Karpas-422 (cell line): ENCODE measurements around the gene DLST. TPM values are rescaled to one million over a fixed set of nuclear protein-coding genes. Genes with fewer than 3 reads are reported as not detected.

Experiments used
- DNase-seq: peaks from one replicate; pipeline ENCODE4 v3.0.0-alpha.2; 2015
- H2AFZ ChIP-seq: fragments of 200-600 bp; sonication (generic); 2 replicates; pipeline ENCODE4 v1.6.1; 2014; ENCODE audit warnings: antibody characterized with exemption, low read length, mixed read lengths
- H3K27ac ChIP-seq: fragments of 200-600 bp; sonication (generic); 2 replicates; pipeline ENCODE4 v1.5.1; 2014; ENCODE audit warnings: mild to moderate bottlenecking, low read length, moderate library complexity
- H3K27me3 ChIP-seq: fragments of 200-600 bp; sonication (generic); 2 replicates; pipeline ENCODE4 v1.6.1; 2014; ENCODE audit warnings: low read length, mixed read lengths
- H3K36me3 ChIP-seq: fragments of 200-600 bp; sonication (generic); 2 replicates; pipeline ENCODE4 v1.6.1; 2014; ENCODE audit warnings: low read length, mixed read lengths; ENCODE audit not compliant: insufficient read depth
- H3K4me1 ChIP-seq: fragments of 200-600 bp; sonication (generic); 2 replicates; pipeline ENCODE4 v1.6.1; 2014; ENCODE audit warnings: mild to moderate bottlenecking, low read length, mixed read lengths
- H3K4me2 ChIP-seq: fragments of 200-600 bp; sonication (generic); 2 replicates; pipeline ENCODE4 v1.6.1; 2014; ENCODE audit warnings: low read length, low read depth, mild to moderate bottlenecking; ENCODE audit not compliant: poor library complexity, severe bottlenecking
- H3K4me3 ChIP-seq: fragments of 200-600 bp; sonication (generic); 2 replicates; pipeline ENCODE4 v1.5.1; 2014; ENCODE audit warnings: mild to moderate bottlenecking, antibody characterized with exemption, low read length, mixed read lengths
- H3K79me2 ChIP-seq: fragments of 200-600 bp; sonication (generic); 2 replicates; pipeline ENCODE4 v1.6.1; 2014; ENCODE audit warnings: mild to moderate bottlenecking, low read length, mixed read lengths
- H3K9ac ChIP-seq: fragments of 200-600 bp; sonication (generic); 2 replicates; pipeline ENCODE4 v1.6.0; 2014; ENCODE audit warnings: low read length
- H3K9me2 ChIP-seq: fragments of 200-600 bp; sonication (generic), shearing (Covaris generic); replicated peaks from 2 replicates; pipeline ENCODE4 v1.6.0; 2014; ENCODE audit warnings: mild to moderate bottlenecking, low read length, moderate library complexity; ENCODE audit not compliant: insufficient read depth
- H3K9me3 ChIP-seq: fragments of 300-700, 200-600 bp; sonication (generic); 2 replicates; pipeline ENCODE4 v1.6.1; 2014; ENCODE audit warnings: low read length, mixed read lengths
- H4K20me1 ChIP-seq: fragments of 200-600 bp; sonication (generic); 2 replicates; pipeline ENCODE4 v1.6.1; 2014; ENCODE audit warnings: mild to moderate bottlenecking, antibody characterized with exemption, low read length, low read depth; ENCODE audit not compliant: insufficient read depth
- total RNA-seq: library from RNA; depleted of rRNA; stranded (reverse); fragments of >200 nt; shearing (Covaris generic); gene quantifications from 2 replicates; pipeline ENCODE4 v1.2.3, GENCODE V29; 2014; ENCODE audit warnings: low replicate concordance

Gene DLST
- total RNA-seq, 1 experiment from 2014 or later: 105 TPM

GRCh38 chr14:74945261-74945851 lies 63.6 kb downstream of the DLST start:
- H3K36me3 ChIP-seq: no peaks in the 10 kb centered on the region
- peak overlapping the region; percentile 75 for H3K27ac ChIP-seq
- peak overlapping the region; percentile 72 for H3K9ac ChIP-seq
- peak overlapping the region; percentile 70 for H3K4me2 ChIP-seq
- peak; percentile 86 for DNase-seq
- no peaks in the 10 kb centered on the region for H3K27me3 ChIP-seq
- no peaks in the 10 kb centered on the region for H3K79me2 ChIP-seq
- H2AFZ ChIP-seq: peak overlapping the region; percentile 52
- peaks cover 64% of the 10 kb centered on the region for H3K4me1 ChIP-seq
- H3K4me3 ChIP-seq: peak overlapping the region; percentile 63
- H3K9me3 ChIP-seq: no peaks in the 10 kb centered on the region
- no peaks in the 10 kb centered on the region for H3K9me2 ChIP-seq
- H4K20me1 ChIP-seq: no peaks in the 10 kb centered on the region

DNA sequence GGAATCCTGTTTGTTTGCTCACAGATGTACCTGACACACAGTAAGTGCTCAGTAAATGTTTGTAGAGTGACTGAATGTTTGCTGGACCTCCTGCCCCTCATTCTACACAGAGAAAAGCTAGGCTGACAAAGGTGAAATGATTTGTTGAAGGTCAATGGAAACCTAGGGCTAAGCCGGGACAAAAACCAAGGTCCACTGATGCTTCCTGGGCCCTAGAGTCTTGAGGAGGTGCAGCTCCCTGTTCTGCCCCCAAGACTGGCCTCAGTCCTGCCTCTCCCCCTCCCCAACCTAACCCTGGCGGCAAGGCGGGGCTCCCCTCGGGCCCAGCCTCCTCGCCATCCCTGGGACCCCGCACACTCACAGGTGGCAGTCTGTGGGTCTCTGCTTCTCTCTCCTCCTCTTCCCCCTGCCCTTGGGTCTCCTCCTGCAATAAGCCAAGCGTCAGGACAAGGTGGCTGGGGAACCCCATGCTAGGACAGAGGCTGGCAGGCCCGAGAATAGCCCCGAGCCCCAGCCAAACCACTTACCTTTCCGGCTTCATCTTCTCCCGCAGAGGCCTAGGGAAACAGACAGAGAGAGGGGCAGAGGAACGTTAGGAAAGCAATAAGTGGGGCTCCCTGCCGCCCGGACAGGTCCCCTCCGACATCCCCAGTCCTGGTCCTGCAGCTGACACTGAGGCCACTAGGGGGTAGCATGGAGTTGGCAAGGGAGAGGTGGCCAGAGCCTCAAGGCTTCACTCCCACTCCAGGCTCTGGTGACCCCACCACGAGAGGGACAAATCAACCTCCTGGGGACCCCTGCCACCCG lies 64.3 kb downstream of the DLST start:
- Histone ChIP-seq H3K4me2 (peak overlapping the region; percentile 70), H2AFZ (peak overlapping the region; percentile 52)
- DNase-seq: peak; percentile 97

DNA sequence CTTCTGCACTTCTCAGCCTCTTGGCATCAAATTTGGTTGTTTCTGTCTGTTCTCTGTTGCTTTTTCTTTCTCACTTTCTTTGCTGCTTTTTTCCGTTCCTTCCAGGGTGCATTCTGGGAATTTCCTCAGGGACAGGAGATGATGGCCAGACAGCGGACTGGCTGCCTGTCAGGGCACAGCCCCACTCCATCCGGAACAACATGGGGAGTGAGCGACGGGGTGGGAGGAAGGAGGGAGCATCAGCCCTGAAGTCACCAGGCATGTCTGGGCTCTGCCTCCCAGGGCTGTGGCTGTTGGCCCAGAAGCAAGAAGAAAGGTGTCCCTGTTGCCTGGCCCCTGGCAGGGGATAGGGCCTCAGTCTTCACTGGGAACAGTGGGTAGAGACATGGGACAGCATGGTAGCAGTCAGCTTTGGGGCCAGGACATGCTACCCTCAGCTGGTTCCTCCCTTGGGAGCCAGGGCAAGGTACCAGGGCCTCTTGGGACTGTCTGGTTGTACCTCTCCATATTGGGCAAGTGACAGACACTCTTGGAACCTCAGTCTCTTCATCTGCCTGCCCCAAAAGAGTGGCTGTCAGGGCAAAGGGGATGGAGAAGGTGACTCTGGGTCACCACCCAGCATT lies 65.1 kb downstream of the DLST start:
- H2AFZ ChIP-seq: peak overlapping the region; percentile 12; the same call in 1 of the 2 replicates
- no peaks in the 10 kb centered on the region for H4K20me1 ChIP-seq
- H3K4me3 ChIP-seq: peak overlapping the region; percentile 63; the same call in 1 of the 2 replicates
- no peaks in the 10 kb centered on the region for H3K36me3 ChIP-seq
- H3K4me1 ChIP-seq: peaks cover 50% of the 10 kb centered on the region
- peak; percentile 76 for DNase-seq
- no peaks in the 10 kb centered on the region for H3K79me2 ChIP-seq
- no peaks in the 10 kb centered on the region for H3K9me3 ChIP-seq
- no peaks in the 10 kb centered on the region for H3K27me3 ChIP-seq
- H3K9me2 ChIP-seq: no peaks in the 10 kb centered on the region
- H3K27ac ChIP-seq: no peak overlapping the region
- peak overlapping the region; percentile 72 for H3K9ac ChIP-seq
- peak overlapping the region; percentile 70 for H3K4me2 ChIP-seq

More for the DNA sequence above, 64.3 kb downstream of the DLST start:
- H3K36me3 ChIP-seq: no peaks in the 10 kb centered on the region
- peak overlapping the region; percentile 63 for H3K4me3 ChIP-seq
- H3K9me2 ChIP-seq: no peaks in the 10 kb centered on the region
- H4K20me1 ChIP-seq: no peaks in the 10 kb centered on the region
- H3K27ac ChIP-seq: peak overlapping the region; percentile 75
- peak overlapping the region; percentile 72 for H3K9ac ChIP-seq
- no peaks in the 10 kb centered on the region for H3K79me2 ChIP-seq
- H3K27me3 ChIP-seq: no peaks in the 10 kb centered on the region
- peaks cover 57% of the 10 kb centered on the region for H3K4me1 ChIP-seq
- no peaks in the 10 kb centered on the region for H3K9me3 ChIP-seq

GRCh38 chr14:74947353-74948227 lies 65.9 kb downstream of the DLST start:
- Histone ChIP-seq H3K27me3 (no peaks in the 10 kb centered on the region), H3K4me1 (peaks cover 42% of the 10 kb centered on the region), H3K9ac (no peak overlapping the region), H3K9me2 (no peaks in the 10 kb centered on the region), H3K4me2 (peak overlapping the region; percentile 70), H3K4me3 (no peak overlapping the region), H2AFZ (no peak overlapping the region), H3K27ac (no peak overlapping the region), H3K9me3 (no peaks in the 10 kb centered on the region), H4K20me1 (no peaks in the 10 kb centered on the region), H3K79me2 (no peaks in the 10 kb centered on the region), H3K36me3 (no peaks in the 10 kb centered on the region)
- no peak for DNase-seq

DNA sequence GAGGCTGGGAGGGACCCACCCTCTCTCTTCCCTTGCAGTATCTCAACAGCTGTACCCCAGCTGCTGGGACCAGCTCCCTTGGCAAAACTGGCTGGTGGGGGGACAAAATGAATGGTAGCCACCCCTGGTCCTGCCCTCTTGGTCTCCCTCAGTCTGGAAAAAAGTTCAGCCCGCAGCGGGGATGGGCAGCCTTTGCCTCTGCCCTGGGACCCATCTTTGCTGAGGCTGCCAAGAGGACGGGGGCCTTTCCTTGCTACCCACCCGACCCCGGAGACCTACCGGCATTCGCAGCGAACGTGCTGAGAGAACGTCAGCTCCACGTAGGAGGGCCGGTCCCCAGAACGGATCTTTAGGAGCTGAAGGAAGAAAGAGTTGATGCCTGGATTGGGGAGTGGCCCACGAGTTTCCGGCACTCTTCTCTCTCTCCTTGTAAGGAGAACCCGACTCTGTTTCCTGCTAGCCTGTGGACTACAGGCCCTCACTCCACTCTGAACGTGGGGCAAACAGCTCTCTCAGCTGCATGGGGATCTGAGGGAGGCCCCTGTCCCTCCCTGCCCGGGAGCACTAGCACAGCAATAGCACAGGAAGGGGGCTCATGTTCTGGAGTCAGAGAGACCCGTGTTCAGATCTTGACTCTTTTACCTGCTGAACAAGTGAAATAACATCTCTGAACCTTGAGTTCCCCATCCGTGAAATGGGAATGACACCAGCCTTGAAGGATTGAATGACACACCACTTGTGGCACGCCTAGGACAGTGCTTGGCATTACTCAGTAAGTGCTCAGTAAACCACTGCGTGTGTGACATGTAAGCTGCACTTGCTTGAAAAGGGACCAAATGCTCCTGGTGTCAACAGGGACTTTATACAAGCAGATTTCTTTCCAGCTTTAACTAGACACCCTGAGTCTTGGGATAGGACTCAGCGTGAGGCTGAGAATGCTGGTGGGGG lies 66.8 kb downstream of the DLST start:
- no peaks in the 10 kb centered on the region for H3K9me2 ChIP-seq
- no peak overlapping the region for H3K4me2 ChIP-seq
- H3K27me3 ChIP-seq: no peaks in the 10 kb centered on the region
- H3K9me3 ChIP-seq: no peaks in the 10 kb centered on the region
- no peak overlapping the region for H2AFZ ChIP-seq
- H4K20me1 ChIP-seq: no peaks in the 10 kb centered on the region
- no peak overlapping the region for H3K27ac ChIP-seq
- H3K9ac ChIP-seq: no peak overlapping the region
- DNase-seq: no peak
- H3K79me2 ChIP-seq: no peaks in the 10 kb centered on the region
- H3K36me3 ChIP-seq: no peaks in the 10 kb centered on the region
- peaks cover 33% of the 10 kb centered on the region for H3K4me1 ChIP-seq
- no peak overlapping the region for H3K4me3 ChIP-seq

DNA sequence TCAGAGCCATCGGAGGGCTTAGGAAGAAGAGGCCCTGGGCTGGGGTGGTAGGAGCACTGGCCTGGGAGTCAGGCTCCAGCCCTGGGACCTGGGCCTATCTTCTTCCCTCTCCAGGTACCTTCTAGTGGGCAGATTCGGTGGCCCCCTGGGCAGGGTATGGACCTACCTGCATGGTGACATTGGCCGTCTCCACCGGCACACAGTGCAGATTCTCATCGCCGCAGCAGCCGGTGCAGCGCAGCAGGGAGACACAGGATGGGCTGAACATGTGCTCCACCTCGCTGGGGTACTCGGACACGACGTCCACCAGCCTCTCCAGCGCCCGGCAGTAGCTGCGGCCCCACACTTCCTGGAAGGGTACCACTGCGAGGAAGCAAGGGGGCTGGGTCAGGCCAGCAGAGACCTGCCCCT lies 67.5 kb downstream of the DLST start:
- no peaks in the 10 kb centered on the region for H3K9me2 ChIP-seq
- H3K9ac ChIP-seq: no peak overlapping the region
- H3K79me2 ChIP-seq: no peaks in the 10 kb centered on the region
- no peaks in the 10 kb centered on the region for H3K36me3 ChIP-seq
- no peak overlapping the region for H3K27ac ChIP-seq
- H3K9me3 ChIP-seq: no peaks in the 10 kb centered on the region
- no peak overlapping the region for H3K4me3 ChIP-seq
- no peak overlapping the region for H2AFZ ChIP-seq
- peaks cover 30% of the 10 kb centered on the region for H3K4me1 ChIP-seq
- no peaks in the 10 kb centered on the region for H3K27me3 ChIP-seq
- H4K20me1 ChIP-seq: no peaks in the 10 kb centered on the region
- H3K4me2 ChIP-seq: no peak overlapping the region
- no peak for DNase-seq

GRCh38 chr14:74949859-74950573 lies 68.3 kb downstream of the DLST start:
- Histone ChIP-seq H3K36me3 (no peaks in the 10 kb centered on the region), H3K27ac (no peak overlapping the region), H3K4me1 (peaks cover 34% of the 10 kb centered on the region), H3K9me3 (no peaks in the 10 kb centered on the region), H3K4me2 (no peak overlapping the region), H3K4me3 (no peak overlapping the region), H3K79me2 (no peaks in the 10 kb centered on the region), H2AFZ (no peak overlapping the region), H3K27me3 (no peaks in the 10 kb centered on the region), H3K9ac (no peak overlapping the region), H4K20me1 (no peaks in the 10 kb centered on the region), H3K9me2 (no peaks in the 10 kb centered on the region)
- no peak for DNase-seq
